HepG2 (cell line): Measurements from ENCODE around the gene ADGRD1. TPM values are rescaled to one million over a fixed set of nuclear protein-coding genes. Genes with fewer than 3 reads are reported as not detected.

Source experiments
- ATAC-seq: fragments of 200-7000 bp; cut with Tn5 transposase; 3 replicates; pipeline ENCODE4 v1.9.1; 2020; ENCODE audit warnings: mild to moderate bottlenecking, moderate library complexity
- BruUV-seq: library from RNA; stranded (reverse); fragments of 400-500 nt; replicated peaks from 2 replicates; lab custom pipeline; 2021; lab: Mats Ljungman, UMichigan
- CTCF ChIA-PET: fragments of 300-600 bp; formaldehyde crosslinking; extraction: SDS; loops from one replicate; lab custom pipeline; 2021; ENCODE audit warnings: low total read pairs, inconsistent platforms, low intra/inter-chr PET ratio; lab: Yijun Ruan, JAX
- POLR2A ChIA-PET: fragments of 350-600 bp; sonication (Branson Sonifier 250); formaldehyde crosslinking; loops from one replicate; lab custom pipeline; 2020; ENCODE audit warnings: antibody characterized with exemption, inconsistent platforms; lab: Yijun Ruan, JAX
- DNase-seq: peaks from one replicate; pipeline ENCODE4 v3.0.0-alpha.2; 2015; ENCODE audit warnings: low spot score
- FAIRE-seq: peaks from 3 replicates; lab custom pipeline; 2011; peaks lifted over from hg19 to GRCh38; lab: Jason Lieb, UNC
- H2AFZ ChIP-seq: one replicate; pipeline ENCODE4 v1.6.1; 2011; ENCODE audit warnings: low read length, inconsistent platforms
- H3K27ac ChIP-seq: fragments of 300-600 bp; 3 replicates; pipeline ENCODE4 v1.8.0; 2011; ENCODE audit warnings: mixed run types, mild to moderate bottlenecking, mixed read lengths, low read length, inconsistent platforms; ENCODE audit not compliant: insufficient read depth; ENCODE audit errors: extremely low read length
- H3K27me3 ChIP-seq, 2 experiments: fragments of 200-600 bp in 1 of 2; 2 replicates in 1 of 2; 3 replicates in 1 of 2; pipeline versions ENCODE4 v1.6.0 to v1.8.0; 2011; ENCODE audit warnings: low read length in 2 of 2, mild to moderate bottlenecking in 2 of 2, moderate library complexity in 2 of 2, inconsistent platforms in 1 of 2; ENCODE audit not compliant: insufficient read depth in 2 of 2, control insufficient read depth in 1 of 2
- H3K36me3 ChIP-seq, 2 experiments: fragments of 200-600 bp in 1 of 2; replicated peaks in 1 of 2; 2 replicates in 1 of 2; 3 replicates in 1 of 2; pipeline versions ENCODE4 v1.5.1 to v1.8.0; 2011; ENCODE audit warnings: low read length in 2 of 2, inconsistent platforms in 1 of 2; ENCODE audit not compliant: insufficient read depth in 2 of 2, control insufficient read depth in 1 of 2
- H3K4me1 ChIP-seq: 2 replicates; pipeline ENCODE4 v1.5.1; 2012; ENCODE audit warnings: low read length, inconsistent platforms; ENCODE audit not compliant: insufficient read depth
- H3K4me2 ChIP-seq: 2 replicates; pipeline ENCODE4 v1.6.0; 2011; ENCODE audit warnings: low read depth, low read length, inconsistent platforms
- H3K4me3 ChIP-seq, 3 experiments: fragments of 200-600 bp in 1 of 3; sonication (generic), shearing (Covaris generic) in 1 of 3; replicated peaks in 1 of 3; 2 replicates each; pipeline ENCODE4 v1.5.1; 2011 to 2016; ENCODE audit warnings: low read length in 3 of 3, inconsistent platforms in 2 of 3, low read depth in 2 of 3, mild to moderate bottlenecking in 2 of 3, control low read depth in 1 of 3, mixed read lengths in 1 of 3; ENCODE audit not compliant: insufficient read depth in 1 of 3
- H3K79me2 ChIP-seq: one replicate; pipeline ENCODE4 v1.6.1; 2011; ENCODE audit warnings: low read length, inconsistent platforms; ENCODE audit not compliant: insufficient read depth
- H3K9ac ChIP-seq: 2 replicates; pipeline ENCODE4 v1.6.0; 2011; ENCODE audit warnings: mild to moderate bottlenecking, low read depth, low read length, inconsistent platforms; ENCODE audit not compliant: insufficient read depth
- H3K9me3 ChIP-seq: 2 replicates; pipeline ENCODE4 v1.5.1; 2012; ENCODE audit warnings: mild to moderate bottlenecking, low read length
- H4K20me1 ChIP-seq: 2 replicates; pipeline ENCODE4 v1.6.0; 2011; ENCODE audit warnings: inconsistent platforms, mild to moderate bottlenecking, low read length, moderate library complexity; ENCODE audit not compliant: insufficient read depth
- FLYWCH1 ChIP-seq: sonication (generic); formaldehyde crosslinking; IDR thresholded peaks from 2 replicates; pipeline ENCODE4 v1.8.1; 2023; ENCODE audit warnings: mild to moderate bottlenecking, missing genetic modification reagents
- GTF2F1 ChIP-seq: fragments of 150-350 bp; IDR thresholded peaks from 2 replicates; pipeline ENCODE4 v1.6.1; 2014; ENCODE audit warnings: low read length
- GZF1 ChIP-seq: sonication (generic); formaldehyde crosslinking; IDR thresholded peaks from 2 replicates; pipeline ENCODE4 v1.5.1; 2020; ENCODE audit warnings: mild to moderate bottlenecking, missing genetic modification reagents
- KDM4B ChIP-seq: sonication (generic); formaldehyde crosslinking; IDR thresholded peaks from 2 replicates; pipeline ENCODE4 v1.4.0; 2020; ENCODE audit warnings: missing genetic modification reagents
- KDM5B ChIP-seq: sonication (generic); formaldehyde crosslinking; IDR thresholded peaks from 2 replicates; pipeline ENCODE4 v1.4.0; 2020; ENCODE audit warnings: missing genetic modification reagents, mild to moderate bottlenecking, borderline replicate concordance
- NR2C2 ChIP-seq: sonication (generic); formaldehyde crosslinking; IDR thresholded peaks from 2 replicates; pipeline ENCODE4 v1.4.0; 2020; ENCODE audit warnings: missing genetic modification reagents, mild to moderate bottlenecking, moderate library complexity, borderline replicate concordance
- PTBP1 ChIP-seq: fragments of 200-400 bp; formaldehyde crosslinking; IDR thresholded peaks from 2 replicates; pipeline ENCODE4 v1.6.1; 2018; ENCODE audit warnings: low read length, low read depth; ENCODE audit not compliant: poor library complexity, severe bottlenecking
- SIX4 ChIP-seq: sonication (generic); formaldehyde crosslinking; IDR thresholded peaks from 2 replicates; pipeline ENCODE4 v1.4.0; 2020; ENCODE audit warnings: missing genetic modification reagents
- ZBTB8A ChIP-seq: sonication (generic); formaldehyde crosslinking; IDR thresholded peaks from 2 replicates; pipeline ENCODE4 v1.4.0; 2020; ENCODE audit warnings: mild to moderate bottlenecking, low read depth, missing genetic modification reagents, borderline replicate concordance
- ZNF12 ChIP-seq: sonication (generic); formaldehyde crosslinking; IDR thresholded peaks from 2 replicates; pipeline ENCODE4 v1.5.0; 2020; ENCODE audit warnings: missing genetic modification reagents
- ZNF121 ChIP-seq: sonication (generic); formaldehyde crosslinking; IDR thresholded peaks from 2 replicates; pipeline ENCODE4 v1.5.0; 2020; ENCODE audit warnings: mild to moderate bottlenecking, missing genetic modification reagents
- ZNF292 ChIP-seq: sonication (generic); formaldehyde crosslinking; IDR thresholded peaks from 2 replicates; pipeline ENCODE4 v1.8.1; 2022; ENCODE audit warnings: mild to moderate bottlenecking, low read depth, missing genetic modification reagents, borderline replicate concordance
- ZNF337 ChIP-seq: sonication (generic); formaldehyde crosslinking; IDR thresholded peaks from 2 replicates; pipeline ENCODE4 v1.5.1; 2020; ENCODE audit warnings: missing genetic modification reagents, low read depth, mild to moderate bottlenecking, borderline replicate concordance
- ZNF556 ChIP-seq: sonication (generic); formaldehyde crosslinking; IDR thresholded peaks from 2 replicates; pipeline ENCODE4 v1.4.0; 2020; ENCODE audit warnings: mild to moderate bottlenecking, missing genetic modification reagents, borderline replicate concordance
- ZNF652 ChIP-seq: IDR thresholded peaks from 2 replicates; pipeline ENCODE4 v1.6.1; 2016; ENCODE audit warnings: low read depth, borderline replicate concordance
- WGBS: methylation state at CpG from one replicate; pipeline ENCODE4 v1.1.6; 2017; ENCODE audit warnings: low lambda C conversion rate; 5-methylcytosine and 5-hydroxymethylcytosine counted together
- in situ Hi-C: cut with HindIII; loops from 2 replicates; pipeline ENCODE4 v1.10.0; 2017; ENCODE audit warnings: low pct_unique_long_range_greater_than_20kb; ENCODE audit not compliant: extremely low pct_ligation_motif_present
- intact Hi-C: fragments of 100-400 bp; cut with micrococcal nuclease; formaldehyde crosslinking; loops from one replicate; pipeline ENCODE4 v1.10.0; 2022; ENCODE audit not compliant: unreplicated experiment
- polyA plus RNA-seq, 8 experiments: library from polyadenylated mRNA; depleted of rRNA in 3 of 8; stranded (reverse) in 7 of 8; unstranded in 1 of 8; fragments of >200 nt; fragmentation: Illumina TruSeq in 4 of 8; extraction: Trizol in 4 of 8; gene quantifications; 2 replicates each; pipeline versions ENCODE4 v1.2.1 to v1.2.3, GENCODE V29; 2011 to 2016; ENCODE audit warnings: low read depth in 4 of 8, missing spikeins in 1 of 8, mixed read lengths in 1 of 8; ENCODE audit not compliant: insufficient read depth in 1 of 8
- total RNA-seq, 5 experiments: library from RNA; depleted of rRNA; stranded (reverse); fragments of >200 nt; fragmentation: Illumina TruSeq; extraction: Trizol; gene quantifications; 2 replicates each; pipeline ENCODE4 v1.2.3, GENCODE V29; 2016; ENCODE audit warnings: low read depth in 1 of 5
- TF ChIP-seq, protein P1 (sequence below): sonication (generic); formaldehyde crosslinking; IDR thresholded peaks from 2 replicates; pipeline ENCODE4 v1.9.0; 2022; ENCODE audit warnings: missing genetic modification reagents, mild to moderate bottlenecking, borderline replicate concordance
- TF ChIP-seq, protein P2 (sequence below): sonication (generic); formaldehyde crosslinking; IDR thresholded peaks from 2 replicates; pipeline ENCODE4 v1.8.0; 2022; ENCODE audit warnings: missing genetic modification reagents, mild to moderate bottlenecking, inconsistent platforms, borderline replicate concordance

The ADGRD1 gene
- total and polyA plus RNA-seq, 2 of the 13 experiments (the other 11 are each of a cell fraction or from before 2014, with no cell fraction given): 0.46 to 12.4 TPM

DNA sequence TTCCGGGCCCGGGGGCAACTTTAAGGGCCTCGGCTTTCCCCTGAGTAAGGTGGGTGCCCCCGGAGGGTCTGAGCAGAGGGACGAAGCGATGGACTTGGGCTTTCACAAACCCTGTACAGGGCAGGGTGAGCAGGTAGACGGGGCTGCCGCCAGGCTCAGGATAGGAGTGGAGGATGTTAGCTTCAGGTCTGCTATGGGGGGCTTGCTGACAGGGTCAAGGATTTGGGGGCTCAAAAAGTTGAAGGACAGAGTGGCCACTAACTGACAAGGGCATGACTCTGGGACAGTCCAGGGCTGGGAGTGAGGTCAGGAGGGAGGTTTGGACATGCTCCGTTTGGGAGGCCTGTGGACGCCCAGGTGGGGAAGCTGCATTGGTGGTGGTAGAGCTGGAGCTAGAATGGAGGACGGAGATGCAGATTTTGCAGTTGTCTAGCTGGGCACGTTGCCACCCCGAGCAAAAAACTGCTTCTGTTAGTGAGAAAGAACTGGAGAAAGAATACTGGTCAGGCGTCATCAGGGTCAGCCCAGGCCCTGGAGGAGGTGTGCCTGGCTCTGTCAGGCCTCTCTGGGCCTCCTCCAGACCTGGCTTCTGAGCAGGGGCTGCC lies 113.3 kb downstream of the ADGRD1 start:
- TF ChIP-seq ZNF556: no peak
- no peak for TF ChIP-seq KDM5B (CRISPR knock-in tag)
- no peak for TF ChIP-seq ZNF12 (CRISPR knock-in tag)
- TF ChIP-seq ZNF337: no peak
- no peak for TF ChIP-seq GTF2F1
- no peak for TF ChIP-seq NR2C2 (CRISPR knock-in tag)
- no peak for TF ChIP-seq ZNF652 (CRISPR knock-in tag)
- TF ChIP-seq PTBP1: no peak
- no peak for TF ChIP-seq ZNF121 (CRISPR knock-in tag)
- no peak for TF ChIP-seq SIX4 (CRISPR knock-in tag)
- TF ChIP-seq GZF1: no peak
- TF ChIP-seq ZNF292 (CRISPR knock-in tag): no peak
- TF ChIP-seq, protein P1, sequence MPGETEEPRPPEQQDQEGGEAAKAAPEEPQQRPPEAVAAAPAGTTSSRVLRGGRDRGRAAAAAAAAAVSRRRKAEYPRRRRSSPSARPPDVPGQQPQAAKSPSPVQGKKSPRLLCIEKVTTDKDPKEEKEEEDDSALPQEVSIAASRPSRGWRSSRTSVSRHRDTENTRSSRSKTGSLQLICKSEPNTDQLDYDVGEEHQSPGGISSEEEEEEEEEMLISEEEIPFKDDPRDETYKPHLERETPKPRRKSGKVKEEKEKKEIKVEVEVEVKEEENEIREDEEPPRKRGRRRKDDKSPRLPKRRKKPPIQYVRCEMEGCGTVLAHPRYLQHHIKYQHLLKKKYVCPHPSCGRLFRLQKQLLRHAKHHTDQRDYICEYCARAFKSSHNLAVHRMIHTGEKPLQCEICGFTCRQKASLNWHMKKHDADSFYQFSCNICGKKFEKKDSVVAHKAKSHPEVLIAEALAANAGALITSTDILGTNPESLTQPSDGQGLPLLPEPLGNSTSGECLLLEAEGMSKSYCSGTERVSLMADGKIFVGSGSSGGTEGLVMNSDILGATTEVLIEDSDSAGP (CRISPR knock-in tag): no peak
- TF ChIP-seq, protein P2, sequence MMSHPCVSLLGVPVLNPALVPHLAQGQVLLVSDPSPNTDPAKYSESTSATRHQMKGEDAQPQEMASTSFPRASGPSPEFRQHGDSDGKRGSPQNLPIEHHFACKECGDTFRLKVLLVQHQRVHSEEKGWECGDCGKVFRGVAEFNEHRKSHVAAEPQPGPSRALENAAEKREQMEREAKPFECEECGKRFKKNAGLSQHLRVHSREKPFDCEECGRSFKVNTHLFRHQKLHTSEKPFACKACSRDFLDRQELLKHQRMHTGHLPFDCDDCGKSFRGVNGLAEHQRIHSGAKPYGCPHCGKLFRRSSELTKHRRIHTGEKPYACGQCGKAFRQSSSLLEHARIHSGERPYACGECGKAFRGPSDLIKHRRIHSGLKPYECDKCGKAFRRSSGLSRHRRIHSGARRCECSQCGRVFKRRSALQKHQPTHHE: no peak
- TF ChIP-seq FLYWCH1 (CRISPR knock-in tag): no peak
- no peak for TF ChIP-seq ZBTB8A (CRISPR knock-in tag)
- TF ChIP-seq KDM4B: no peak
- no peaks in the 10 kb centered on the region for H3K9me3 ChIP-seq
- ChIA-PET POLR2A (no interaction called here), CTCF (no interaction called here)
- H3K4me1 ChIP-seq: peaks cover 1% of the 10 kb centered on the region; the same call in 1 of the 2 replicates
- intact Hi-C loops: no loop called here
- in situ Hi-C loops: no loop called here
- DNase-seq: no peak
- H3K4me3 ChIP-seq: no peak overlapping the region
- H3K9ac ChIP-seq: no peak overlapping the region
- no peaks in the 10 kb centered on the region for H4K20me1 ChIP-seq
- WGBS: 69% methylated on average over 13 of the region's 14 CpGs
- H3K79me2 ChIP-seq: no peaks in the 10 kb centered on the region
- H3K36me3 ChIP-seq: no peaks in the 10 kb centered on the region
- no peak for FAIRE-seq
- no peaks in the 10 kb centered on the region for H3K27me3 ChIP-seq
- no peak overlapping the region for H2AFZ ChIP-seq
- no TSS peak for BruUV-seq
- no peak overlapping the region for H3K27ac ChIP-seq
- no peak overlapping the region for H3K4me2 ChIP-seq
- ATAC-seq: no peak; the same call in 1 of the 3 replicates
